GM21825 (cell line): ENCODE results near the gene KRTAP10-9.
"Not testable (repeated sequence)": the region's sequence is repeated elsewhere in the genome, so short reads cannot be mapped to it uniquely, and the experiment has no call there.

Experiments used
- ATAC-seq: cut with Tn5 transposase; IDR thresholded peaks from one replicate; pipeline ENCODE4 v1.9.1; 2021; ENCODE audit warnings: mild to moderate bottlenecking, moderate library complexity; ENCODE audit not compliant: unreplicated experiment

KRTAP10-9 gene, protein sequence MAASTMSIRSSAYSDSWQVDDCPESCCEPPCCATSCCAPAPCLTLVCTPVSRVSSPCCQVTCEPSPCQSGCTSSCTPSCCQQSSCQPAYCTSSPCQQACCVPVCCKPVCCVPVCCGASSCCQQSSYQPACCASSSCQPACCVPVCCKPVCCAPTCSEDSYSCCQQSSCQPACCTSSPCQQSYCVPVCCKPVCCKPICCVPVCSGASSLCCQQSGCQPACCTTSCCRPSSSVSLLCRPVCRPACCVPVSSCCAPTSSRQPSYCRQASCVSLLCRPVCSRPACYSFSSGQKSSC

DNA sequence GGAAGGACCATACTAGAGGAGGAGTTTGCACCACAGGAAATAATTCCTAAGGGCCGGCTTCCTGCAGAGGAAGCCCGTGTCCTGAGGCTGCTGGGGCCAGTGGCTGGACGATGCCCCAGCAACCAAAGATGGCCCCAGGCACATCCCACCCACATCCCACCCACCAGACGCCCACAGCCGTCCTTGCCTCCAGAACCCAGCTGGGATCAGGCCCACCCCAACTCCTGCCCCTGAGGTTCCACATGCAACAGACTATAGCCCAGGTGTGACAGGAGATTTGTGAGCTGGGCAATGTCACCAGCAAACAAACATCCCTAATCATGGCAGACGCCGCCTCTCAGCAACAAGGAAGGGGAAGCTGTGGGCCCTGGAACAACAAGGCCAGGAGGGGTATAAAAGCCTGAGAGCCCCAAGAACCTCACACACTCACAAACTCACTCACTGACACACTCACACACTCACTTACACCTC, at the start of gene KRTAP10-9:
Gene KRTAP10-9, plus strand, starts transcription at position 421 of the 471 bp plus-strand sequence. CDS start 79 bp downstream, outside the sequence.
- no peak for ATAC-seq

DNA sequence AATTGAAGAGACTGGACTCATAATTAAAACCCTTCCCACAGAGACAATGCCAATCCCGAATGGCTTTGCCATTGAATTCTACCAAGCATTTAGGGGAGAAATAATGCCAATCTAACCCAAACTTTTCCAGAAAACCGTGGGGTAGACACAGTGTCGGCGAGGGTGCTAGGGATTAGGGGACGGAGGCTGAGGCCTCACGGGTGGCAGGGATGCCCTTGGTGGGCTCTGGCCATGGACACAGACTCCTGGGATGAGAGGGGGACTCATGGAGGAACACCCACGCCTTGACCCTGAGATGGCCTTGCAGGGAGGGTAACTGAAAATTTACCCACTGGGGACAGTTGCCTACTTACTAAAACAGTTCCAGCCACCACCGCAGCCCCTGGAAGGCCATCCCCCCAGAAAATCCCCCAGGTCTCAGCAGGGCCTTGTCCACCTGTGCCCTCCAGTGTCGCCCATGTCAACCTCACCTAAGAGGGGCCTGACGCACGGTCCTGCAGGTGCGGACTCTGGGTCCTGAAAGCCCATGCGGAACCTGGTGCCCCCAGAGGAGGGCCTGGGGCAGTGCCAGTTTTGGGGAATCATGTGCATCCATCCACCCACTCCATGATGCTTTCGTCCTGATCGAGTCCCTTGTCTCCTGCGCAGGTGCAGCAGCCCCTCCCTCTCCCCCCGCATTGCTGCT, 48.4 kb upstream of the KRTAP10-9 start:
- ATAC-seq: no peak

DNA sequence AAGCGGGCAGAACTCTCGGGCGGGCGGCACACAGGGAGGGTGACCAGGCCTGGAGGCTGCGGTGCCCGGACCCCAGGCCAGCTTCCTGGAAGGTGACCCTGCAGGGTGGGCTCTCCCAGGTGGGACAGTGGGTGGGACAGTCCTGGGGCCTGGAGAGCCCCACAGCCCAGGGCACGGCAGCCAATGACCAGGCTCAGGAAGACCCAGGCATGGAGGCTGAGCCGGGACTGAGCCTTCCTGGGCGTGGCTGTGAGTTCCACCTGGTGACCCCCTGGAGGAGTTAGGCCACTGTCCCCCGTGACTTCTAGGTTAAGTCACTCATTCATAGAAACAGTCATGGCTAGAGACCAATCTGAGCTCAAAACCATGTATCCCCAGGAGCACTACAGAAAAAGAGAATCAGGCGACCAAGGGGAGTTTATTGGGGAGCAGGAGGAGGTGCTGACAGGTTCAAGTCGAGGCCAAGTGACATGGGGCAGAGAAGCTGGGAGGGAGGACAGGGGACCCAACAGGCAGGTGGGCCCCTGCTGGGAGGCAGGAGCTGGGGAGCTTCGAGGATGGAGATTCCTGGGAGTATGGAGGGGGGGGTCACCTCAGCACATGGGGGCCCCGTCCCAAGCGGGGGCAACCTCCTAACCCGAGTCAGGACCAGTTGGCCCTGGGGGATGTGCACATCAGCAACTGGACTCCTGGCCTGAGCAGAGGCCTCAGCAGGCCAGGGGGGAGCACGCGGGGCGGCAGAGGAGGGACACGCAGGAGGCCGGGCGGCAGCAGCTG, 47.6 kb upstream of the KRTAP10-9 start:
- ATAC-seq: no peak

GRCh38 chr21:44579833-44580144, 47.1 kb upstream of the KRTAP10-9 start:
- ATAC-seq: no peak

DNA sequence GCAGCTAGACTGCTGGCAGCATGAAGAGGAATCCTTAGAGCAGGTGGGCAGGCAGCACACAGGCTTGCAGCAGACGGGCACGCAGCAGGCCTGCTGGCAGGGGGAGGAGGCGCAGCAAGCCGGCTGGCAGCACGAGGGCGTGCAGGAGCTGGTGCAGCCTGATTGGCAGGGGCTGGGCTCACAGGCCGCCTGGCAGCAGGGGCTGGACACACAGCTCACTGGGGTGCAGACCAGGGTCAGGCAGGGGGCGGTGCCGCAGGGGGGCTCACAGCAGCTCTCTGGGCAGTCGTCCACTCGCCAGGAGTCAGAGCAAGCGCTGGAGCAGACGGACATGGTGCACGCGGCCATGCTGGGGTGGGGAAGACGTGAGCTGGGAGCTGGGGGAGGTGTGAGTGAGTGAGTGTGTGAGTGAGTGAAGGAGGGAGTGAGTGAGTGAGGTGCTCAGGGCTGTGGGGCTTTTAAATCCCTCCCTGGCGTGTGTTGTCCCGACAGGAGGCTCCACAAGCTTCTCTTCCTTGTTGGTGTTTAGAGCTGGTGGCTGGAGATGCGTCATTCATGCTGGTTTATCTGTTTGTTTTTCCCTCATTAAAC, 46.6 kb upstream of the KRTAP10-9 start, which contains the start of gene KRTAP10-5:
Gene KRTAP10-5, minus strand, starts transcription at position 374 of the 591 bp plus-strand sequence. Its CDS starts 26 bp downstream, at position 348.
- ATAC-seq: not testable (repeated sequence)

DNA sequence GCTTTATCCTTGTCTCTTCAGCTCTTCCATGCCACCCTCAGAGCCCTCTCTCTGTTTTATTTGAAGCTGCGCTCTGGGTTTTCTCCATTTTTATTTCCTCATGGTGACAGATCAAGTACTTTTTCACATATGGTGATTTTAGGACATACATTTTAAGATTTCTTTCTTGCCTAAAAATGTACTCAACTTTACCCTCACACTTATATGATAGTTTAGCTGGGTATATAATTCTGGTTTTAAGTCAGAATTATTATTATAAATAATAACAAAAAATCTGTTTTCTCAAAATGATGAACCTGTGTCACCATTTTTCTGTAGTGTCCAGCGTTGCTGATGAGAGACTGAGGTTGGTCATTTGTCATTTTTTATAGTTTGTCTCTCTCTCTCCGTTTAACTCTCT, 45.7 kb upstream of the KRTAP10-9 start:
- no peak for ATAC-seq

- ATAC-seq: no peak
These were observed 44.8 kb upstream of the KRTAP10-9 start for GRCh38 chr21:44582055-44582454.

DNA sequence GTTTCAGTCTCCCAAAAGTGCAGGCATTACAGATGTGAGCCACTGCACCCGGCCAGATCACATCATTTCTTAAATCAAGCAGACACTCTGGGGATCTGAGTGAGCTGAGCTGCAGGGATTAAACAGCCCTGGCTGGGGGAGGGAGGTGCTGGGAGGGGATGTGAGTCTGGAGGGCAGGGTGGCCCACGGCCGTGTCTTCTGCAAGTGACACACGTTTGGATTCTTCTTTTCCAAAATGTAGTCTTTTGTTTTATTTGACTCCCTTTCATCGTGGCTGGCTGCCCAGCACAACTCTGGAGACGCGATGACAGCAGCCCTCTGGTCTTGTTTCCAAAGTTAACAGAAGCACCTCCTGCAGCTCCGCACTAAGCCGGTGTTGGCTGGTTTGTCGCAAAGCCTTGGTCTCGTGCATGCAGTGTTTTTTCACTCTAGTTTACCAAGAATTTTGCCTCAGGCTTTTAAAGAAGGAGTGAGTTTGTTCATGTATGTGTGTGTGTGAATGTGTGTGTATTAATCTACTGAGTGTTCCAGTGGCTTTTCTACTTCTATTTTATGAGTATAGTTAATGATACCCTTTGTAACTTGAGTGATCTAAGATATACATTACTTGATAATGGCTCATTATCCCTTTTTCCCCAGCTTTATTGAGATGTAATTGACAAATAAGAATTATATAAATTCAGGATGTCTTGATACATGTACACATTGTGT, 43.6 kb upstream of the KRTAP10-9 start:
- no peak for ATAC-seq

GRCh38 chr21:44583800-44584147, 43.1 kb upstream of the KRTAP10-9 start:
- no peak for ATAC-seq

GRCh38 chr21:44585892-44586291, 41.0 kb upstream of the KRTAP10-9 start:
- no peak for ATAC-seq

- no peak for ATAC-seq
These were observed 37.8 kb upstream of the KRTAP10-9 start for GRCh38 chr21:44589094-44589493.

- ATAC-seq: no peak
These were observed 37.1 kb upstream of the KRTAP10-9 start for GRCh38 chr21:44589586-44590305.

DNA sequence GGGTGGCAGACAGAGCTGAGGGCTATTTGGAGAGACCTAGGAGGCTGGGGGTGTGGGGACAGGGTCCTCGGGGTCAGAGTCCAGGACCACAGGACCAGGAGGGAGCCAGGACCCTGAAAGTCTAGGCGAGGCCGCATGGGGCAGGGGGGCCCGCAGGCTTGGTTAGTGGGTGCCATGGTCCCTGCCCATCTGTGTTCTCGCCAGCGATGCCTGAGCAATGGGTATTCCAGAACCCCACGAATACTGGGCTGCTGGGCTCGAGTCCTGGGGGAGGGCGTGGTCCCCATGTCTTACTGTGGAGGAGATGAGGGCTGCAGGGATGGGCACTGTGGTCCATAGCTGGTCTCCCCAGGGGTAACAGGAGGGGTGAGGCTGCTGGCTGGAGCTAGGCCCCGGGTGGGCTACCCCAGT, 36.6 kb upstream of the KRTAP10-9 start:
- no peak for ATAC-seq

GRCh38 chr21:44590897-44591800, 35.7 kb upstream of the KRTAP10-9 start:
- not testable (repeated sequence) for ATAC-seq

GRCh38 chr21:44591801-44592130, 35.1 kb upstream of the KRTAP10-9 start:
- ATAC-seq: not testable (repeated sequence)

- no peak for ATAC-seq
These were observed 34.2 kb upstream of the KRTAP10-9 start, which contains the start of gene KRTAP10-6 for GRCh38 chr21:44592446-44593311. Gene KRTAP10-6 (minus strand): TSS chr21:44592505. CDS start chr21:44592484, 21 bp downstream.

DNA sequence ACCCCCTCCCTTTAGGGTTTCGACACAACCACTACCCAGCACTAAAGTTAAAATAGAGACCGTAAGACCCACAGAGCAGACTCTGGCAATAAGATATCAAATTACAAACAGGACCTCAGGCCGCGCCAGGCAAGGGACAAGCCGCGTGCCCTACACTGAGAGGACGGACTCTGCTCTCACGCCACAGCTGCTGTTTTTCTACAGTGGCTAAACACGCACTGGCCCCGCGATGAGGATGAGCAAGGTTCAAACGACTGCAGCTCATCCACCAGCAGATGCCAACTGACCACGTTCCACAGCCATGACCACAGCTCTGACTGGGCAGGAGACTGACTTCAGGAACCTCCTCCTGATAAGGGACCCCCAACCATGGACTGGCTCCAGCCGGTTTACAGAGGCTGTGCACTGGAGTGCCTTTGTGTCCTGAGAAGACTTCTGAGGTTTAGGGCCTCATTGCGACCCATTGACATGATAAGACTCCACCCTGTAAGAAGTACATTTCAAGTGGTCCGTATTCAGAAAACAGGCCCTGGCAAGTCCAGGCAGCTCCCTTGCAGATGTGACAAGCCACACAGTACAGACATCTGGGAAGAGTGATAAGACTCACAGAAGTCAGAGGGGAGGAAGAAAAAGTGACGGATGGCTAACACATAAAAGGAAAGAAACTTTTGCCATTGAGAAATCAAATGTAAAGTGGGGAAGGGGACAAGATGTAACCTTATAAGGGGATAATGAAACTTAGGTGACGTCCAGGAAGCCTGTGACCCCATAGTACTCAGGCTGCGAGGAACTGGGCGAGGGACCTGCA, 33.1 kb upstream of the KRTAP10-9 start:
- ATAC-seq: no peak
